H1 (cell line): ENCODE measurements around the gene OR1S1. TPM values are rescaled to one million over a fixed set of nuclear protein-coding genes. Genes with fewer than 3 reads are reported as not detected.

Source experiments
- CTCF ChIA-PET: fragments of 300-600 bp; sonication (Branson Sonifier 250); formaldehyde crosslinking; loops from one replicate; lab custom pipeline; 2021; ENCODE audit not compliant: partially characterized antibody; lab: Charles Lee
- POLR2A ChIA-PET: fragments of 300-600 bp; sonication (Branson Sonifier 250); formaldehyde crosslinking; loops from one replicate; lab custom pipeline; 2021; ENCODE audit warnings: inconsistent platforms; ENCODE audit not compliant: partially characterized antibody; lab: Charles Lee
- DNase-seq, 2 experiments: peaks; one replicate each; pipeline versions ENCODE4 v3.0.0 to v3.0.0-alpha.2; 2010 to 2022; ENCODE audit warnings: low spot score in 2 of 2, low read depth in 1 of 2, mixed read lengths in 1 of 2
- FAIRE-seq: peaks from 2 replicates; lab custom pipeline; 2011; peaks lifted over from hg19 to GRCh38; lab: Jason Lieb, UNC
- H2AFZ ChIP-seq: 2 replicates; pipeline ENCODE4 v1.8.1; 2012; ENCODE audit warnings: low read length, inconsistent platforms
- H2AK5ac ChIP-seq: 2 replicates; pipeline ENCODE4 v1.6.1; 2013; ENCODE audit warnings: low read depth, low read length
- H2BK120ac ChIP-seq: replicated peaks from 2 replicates; pipeline ENCODE3; 2013; ENCODE audit warnings: low read depth, low read length, inconsistent platforms
- H2BK12ac ChIP-seq: 2 replicates; pipeline ENCODE4 v1.6.1; 2013; ENCODE audit warnings: low read depth, low read length
- H2BK15ac ChIP-seq: 2 replicates; pipeline ENCODE4 v1.6.1; 2013; ENCODE audit warnings: low read length
- H2BK20ac ChIP-seq: 2 replicates; pipeline ENCODE4 v1.6.1; 2013; ENCODE audit warnings: low read length
- H2BK5ac ChIP-seq: 2 replicates; pipeline ENCODE4 v1.6.1; 2013; ENCODE audit warnings: low read depth, low read length
- H3K14ac ChIP-seq: 2 replicates; pipeline ENCODE4 v1.6.1; 2013; ENCODE audit warnings: inconsistent platforms; ENCODE audit not compliant: insufficient read length
- H3K18ac ChIP-seq: 2 replicates; pipeline ENCODE4 v1.6.1; 2013; ENCODE audit warnings: low read length; ENCODE audit errors: extremely low read depth
- H3K23ac ChIP-seq: 2 replicates; pipeline ENCODE4 v1.6.1; 2013; ENCODE audit warnings: inconsistent platforms; ENCODE audit not compliant: insufficient read length
- H3K23me2 ChIP-seq: 2 replicates; pipeline ENCODE4 v1.6.1; 2013; ENCODE audit warnings: low read depth, low read length
- H3K27ac ChIP-seq: 2 replicates; pipeline ENCODE4 v1.6.1; 2011; ENCODE audit warnings: low read depth, low read length, inconsistent platforms
- H3K27me3 ChIP-seq, 4 experiments: replicated peaks in 1 of 4; 1 replicate in 1 of 4; 2 replicates in 3 of 4; pipeline versions ENCODE4 v1.6.1 to v1.8.1; 2011 to 2013; ENCODE audit warnings: low read length in 3 of 4, mild to moderate bottlenecking in 3 of 4, inconsistent platforms in 2 of 4, mixed read lengths in 2 of 4, moderate library complexity in 1 of 4; ENCODE audit not compliant: control insufficient read depth in 3 of 4, insufficient read depth in 3 of 4; ENCODE audit errors: extremely low read depth in 1 of 4
- H3K36me3 ChIP-seq, 4 experiments: 2 replicates each; pipeline versions ENCODE4 v1.6.1 to v1.8.1; 2011 to 2013; ENCODE audit warnings: mild to moderate bottlenecking in 4 of 4, low read length in 3 of 4, moderate library complexity in 2 of 4, control low read depth in 1 of 4, inconsistent platforms in 1 of 4; ENCODE audit not compliant: insufficient read depth in 4 of 4, control insufficient read depth in 2 of 4
- H3K4ac ChIP-seq: replicated peaks from 2 replicates; pipeline ENCODE3; 2013; ENCODE audit warnings: low read length, low read depth, mixed read lengths, inconsistent platforms; ENCODE audit not compliant: insufficient read length
- H3K4me1 ChIP-seq, 4 experiments: replicated peaks in 1 of 4; 1 replicate in 1 of 4; 2 replicates in 3 of 4; pipeline versions ENCODE4 v1.6.1 to v1.8.1; 2011 to 2013; ENCODE audit warnings: low read length in 3 of 4, inconsistent platforms in 2 of 4, mixed read lengths in 1 of 4; ENCODE audit not compliant: insufficient read depth in 4 of 4, control insufficient read depth in 3 of 4
- H3K4me2 ChIP-seq, 2 experiments: 2 replicates each; pipeline versions ENCODE4 v1.6.1 to v1.8.1; 2011 to 2013; ENCODE audit warnings: low read depth in 2 of 2, low read length in 2 of 2, control low read depth in 1 of 2, inconsistent platforms in 1 of 2, mild to moderate bottlenecking in 1 of 2; ENCODE audit not compliant: insufficient read depth in 1 of 2
- H3K4me3 ChIP-seq, 4 experiments: fragments of 200-600, 300-600 bp in 1 of 4; sonication (generic), shearing (Covaris generic), sonication (Bioruptor Twin) in 1 of 4; 2 replicates each; pipeline versions ENCODE4 v1.5.1 to v1.8.1; 2011 to 2016; ENCODE audit warnings: low read length in 4 of 4, low read depth in 3 of 4, control low read depth in 2 of 4, inconsistent platforms in 2 of 4, mild to moderate bottlenecking in 2 of 4, mixed read lengths in 1 of 4, moderate library complexity in 1 of 4; ENCODE audit not compliant: insufficient read depth in 2 of 4; ENCODE audit errors: extremely low read depth in 1 of 4
- H3K56ac ChIP-seq: replicated peaks from 2 replicates; pipeline ENCODE3; 2013; ENCODE audit warnings: low read depth, mild to moderate bottlenecking, mixed read lengths, low read length, inconsistent platforms; ENCODE audit not compliant: insufficient read length
- H3K79me1 ChIP-seq: 2 replicates; pipeline ENCODE4 v1.6.1; 2013; ENCODE audit warnings: low read depth, low read length, control low read depth
- H3K79me2 ChIP-seq, 2 experiments: 2 replicates each; pipeline versions ENCODE4 v1.6.1 to v1.8.1; 2012 to 2013; ENCODE audit warnings: low read length in 2 of 2, mild to moderate bottlenecking in 2 of 2, inconsistent platforms in 1 of 2; ENCODE audit not compliant: insufficient read depth in 2 of 2, control insufficient read depth in 1 of 2
- H3K9ac ChIP-seq, 4 experiments: replicated peaks in 1 of 4; 1 replicate in 1 of 4; 2 replicates in 3 of 4; pipeline versions ENCODE4 v1.6.1 to v1.8.1; 2011 to 2013; ENCODE audit warnings: low read depth in 3 of 4, low read length in 3 of 4, control low read depth in 2 of 4, mild to moderate bottlenecking in 2 of 4, moderate library complexity in 2 of 4, inconsistent platforms in 1 of 4; ENCODE audit errors: extremely low read depth in 1 of 4
- H3K9me3 ChIP-seq, 2 experiments: 2 replicates each; pipeline versions ENCODE4 v1.6.1 to v1.8.1; 2012 to 2013; ENCODE audit warnings: mild to moderate bottlenecking in 2 of 2, moderate library complexity in 2 of 2, control low read depth in 1 of 2, inconsistent platforms in 1 of 2, low read depth in 1 of 2, low read length in 1 of 2, mixed read lengths in 1 of 2; ENCODE audit not compliant: insufficient read depth in 2 of 2
- H4K20me1 ChIP-seq, 2 experiments: replicated peaks in 1 of 2; 2 replicates each; pipeline versions ENCODE3 to v1.8.1; 2011 to 2013; ENCODE audit warnings: inconsistent platforms in 2 of 2, low read length in 2 of 2, mild to moderate bottlenecking in 1 of 2; ENCODE audit not compliant: insufficient read depth in 2 of 2, control insufficient read depth in 1 of 2
- H4K5ac ChIP-seq: 2 replicates; pipeline ENCODE4 v1.6.1; 2013; ENCODE audit warnings: low read length, low read depth, mixed read lengths, inconsistent platforms; ENCODE audit not compliant: insufficient read length
- H4K8ac ChIP-seq: 2 replicates; pipeline ENCODE4 v1.8.0; 2013; ENCODE audit warnings: mild to moderate bottlenecking, moderate library complexity, low read length, inconsistent platforms; ENCODE audit not compliant: insufficient read depth; ENCODE audit errors: extremely low read depth
- H4K91ac ChIP-seq: replicated peaks from 2 replicates; pipeline ENCODE3; 2013; ENCODE audit warnings: low read length, mixed read lengths, inconsistent platforms; ENCODE audit not compliant: insufficient read length
- polyA plus RNA-seq, 7 experiments: library from polyadenylated mRNA; depleted of rRNA in 3 of 7; stranded (reverse) in 5 of 7; unstranded in 2 of 7; fragments of >200 nt in 5 of 7; fragments of 200-250 nt in 2 of 7; gene quantifications; 1 replicate in 5 of 7; 2 replicates in 1 of 7; 4 replicates in 1 of 7; pipeline versions ENCODE4 v1.2.1 to v1.2.3, GENCODE V29; 2011 to 2013; ENCODE audit warnings: missing spikeins in 2 of 7, mixed read lengths in 2 of 7
- total RNA-seq: library from RNA; stranded (reverse); fragmentation: NEBNext Ultra II Directional; extraction: Animal tissue kit (Norgen Biotek cat#: 25700); gene quantifications from 2 replicates; pipeline ENCODE4 v1.2.1, GENCODE V29; 2021
- TF ChIP-seq, protein P1 (sequence below): fragments of 300-600 bp; sonication (generic); IDR thresholded peaks from 2 replicates; pipeline ENCODE4 v1.7.1; 2012; ENCODE audit warnings: low read length, moderate library complexity, mild to moderate bottlenecking, inconsistent platforms; ENCODE audit not compliant: insufficient replicate concordance

Gene OR1S1
- total and polyA plus RNA-seq, 2 of the 8 experiments (the other 6 are each of a cell fraction or from before 2014, with no cell fraction given) = not detected

DNA sequence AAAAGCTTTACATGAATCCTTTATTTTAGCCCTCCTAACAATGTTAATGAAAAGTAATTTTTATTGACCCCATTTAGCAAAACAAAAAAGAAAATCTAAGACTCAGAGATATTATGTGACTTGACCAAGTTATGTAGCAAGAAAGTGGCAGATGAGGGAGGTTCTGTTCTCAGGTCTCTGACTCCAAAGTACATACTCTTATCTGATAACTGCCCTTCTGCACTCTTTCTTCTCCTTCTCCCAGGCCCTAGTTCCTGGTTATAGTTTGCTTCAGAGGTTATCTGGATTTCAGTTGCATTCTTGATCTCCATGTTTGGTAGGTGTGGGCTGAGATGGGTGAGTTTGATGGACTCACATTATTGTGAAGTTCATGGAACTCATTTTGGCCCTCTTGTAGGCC lies 19.1 kb upstream of the OR1S1 start:
- Histone ChIP-seq H3K9me3 (peaks cover 12 to 15% of the 10 kb centered on the region in 2 experiments; a peak in 2 of 4 replicates), H3K27ac (no peak overlapping the region), H3K56ac (no peak overlapping the region), H2BK5ac (no peak overlapping the region), H2BK20ac (no peak overlapping the region), H3K18ac (no peak overlapping the region), H3K14ac (no peak overlapping the region), H4K20me1 (no peaks in the 10 kb centered on the region), H3K23ac (no peak overlapping the region), H3K4me3 (no peak overlapping the region), H3K79me1 (no peaks in the 10 kb centered on the region), H2AK5ac (no peak overlapping the region), H2AFZ (no peak overlapping the region), H3K4me2 (no peak overlapping the region), H2BK12ac (no peak overlapping the region), H3K4ac (no peak overlapping the region), H3K27me3 (no peaks in the 10 kb centered on the region), H3K23me2 (no peaks in the 10 kb centered on the region), H2BK120ac (no peak overlapping the region), H3K4me1 (no peaks in the 10 kb centered on the region), H3K79me2 (no peaks in the 10 kb centered on the region), H4K91ac (no peak overlapping the region), H3K36me3 (no peaks in the 10 kb centered on the region), H4K8ac (no peak overlapping the region), H2BK15ac (no peak overlapping the region), H4K5ac (no peak overlapping the region), H3K9ac (no peak overlapping the region)
- no peak for FAIRE-seq
- ChIA-PET POLR2A (no interaction called here), CTCF (no interaction called here)
- no peak for DNase-seq
- TF ChIP-seq, protein P1, sequence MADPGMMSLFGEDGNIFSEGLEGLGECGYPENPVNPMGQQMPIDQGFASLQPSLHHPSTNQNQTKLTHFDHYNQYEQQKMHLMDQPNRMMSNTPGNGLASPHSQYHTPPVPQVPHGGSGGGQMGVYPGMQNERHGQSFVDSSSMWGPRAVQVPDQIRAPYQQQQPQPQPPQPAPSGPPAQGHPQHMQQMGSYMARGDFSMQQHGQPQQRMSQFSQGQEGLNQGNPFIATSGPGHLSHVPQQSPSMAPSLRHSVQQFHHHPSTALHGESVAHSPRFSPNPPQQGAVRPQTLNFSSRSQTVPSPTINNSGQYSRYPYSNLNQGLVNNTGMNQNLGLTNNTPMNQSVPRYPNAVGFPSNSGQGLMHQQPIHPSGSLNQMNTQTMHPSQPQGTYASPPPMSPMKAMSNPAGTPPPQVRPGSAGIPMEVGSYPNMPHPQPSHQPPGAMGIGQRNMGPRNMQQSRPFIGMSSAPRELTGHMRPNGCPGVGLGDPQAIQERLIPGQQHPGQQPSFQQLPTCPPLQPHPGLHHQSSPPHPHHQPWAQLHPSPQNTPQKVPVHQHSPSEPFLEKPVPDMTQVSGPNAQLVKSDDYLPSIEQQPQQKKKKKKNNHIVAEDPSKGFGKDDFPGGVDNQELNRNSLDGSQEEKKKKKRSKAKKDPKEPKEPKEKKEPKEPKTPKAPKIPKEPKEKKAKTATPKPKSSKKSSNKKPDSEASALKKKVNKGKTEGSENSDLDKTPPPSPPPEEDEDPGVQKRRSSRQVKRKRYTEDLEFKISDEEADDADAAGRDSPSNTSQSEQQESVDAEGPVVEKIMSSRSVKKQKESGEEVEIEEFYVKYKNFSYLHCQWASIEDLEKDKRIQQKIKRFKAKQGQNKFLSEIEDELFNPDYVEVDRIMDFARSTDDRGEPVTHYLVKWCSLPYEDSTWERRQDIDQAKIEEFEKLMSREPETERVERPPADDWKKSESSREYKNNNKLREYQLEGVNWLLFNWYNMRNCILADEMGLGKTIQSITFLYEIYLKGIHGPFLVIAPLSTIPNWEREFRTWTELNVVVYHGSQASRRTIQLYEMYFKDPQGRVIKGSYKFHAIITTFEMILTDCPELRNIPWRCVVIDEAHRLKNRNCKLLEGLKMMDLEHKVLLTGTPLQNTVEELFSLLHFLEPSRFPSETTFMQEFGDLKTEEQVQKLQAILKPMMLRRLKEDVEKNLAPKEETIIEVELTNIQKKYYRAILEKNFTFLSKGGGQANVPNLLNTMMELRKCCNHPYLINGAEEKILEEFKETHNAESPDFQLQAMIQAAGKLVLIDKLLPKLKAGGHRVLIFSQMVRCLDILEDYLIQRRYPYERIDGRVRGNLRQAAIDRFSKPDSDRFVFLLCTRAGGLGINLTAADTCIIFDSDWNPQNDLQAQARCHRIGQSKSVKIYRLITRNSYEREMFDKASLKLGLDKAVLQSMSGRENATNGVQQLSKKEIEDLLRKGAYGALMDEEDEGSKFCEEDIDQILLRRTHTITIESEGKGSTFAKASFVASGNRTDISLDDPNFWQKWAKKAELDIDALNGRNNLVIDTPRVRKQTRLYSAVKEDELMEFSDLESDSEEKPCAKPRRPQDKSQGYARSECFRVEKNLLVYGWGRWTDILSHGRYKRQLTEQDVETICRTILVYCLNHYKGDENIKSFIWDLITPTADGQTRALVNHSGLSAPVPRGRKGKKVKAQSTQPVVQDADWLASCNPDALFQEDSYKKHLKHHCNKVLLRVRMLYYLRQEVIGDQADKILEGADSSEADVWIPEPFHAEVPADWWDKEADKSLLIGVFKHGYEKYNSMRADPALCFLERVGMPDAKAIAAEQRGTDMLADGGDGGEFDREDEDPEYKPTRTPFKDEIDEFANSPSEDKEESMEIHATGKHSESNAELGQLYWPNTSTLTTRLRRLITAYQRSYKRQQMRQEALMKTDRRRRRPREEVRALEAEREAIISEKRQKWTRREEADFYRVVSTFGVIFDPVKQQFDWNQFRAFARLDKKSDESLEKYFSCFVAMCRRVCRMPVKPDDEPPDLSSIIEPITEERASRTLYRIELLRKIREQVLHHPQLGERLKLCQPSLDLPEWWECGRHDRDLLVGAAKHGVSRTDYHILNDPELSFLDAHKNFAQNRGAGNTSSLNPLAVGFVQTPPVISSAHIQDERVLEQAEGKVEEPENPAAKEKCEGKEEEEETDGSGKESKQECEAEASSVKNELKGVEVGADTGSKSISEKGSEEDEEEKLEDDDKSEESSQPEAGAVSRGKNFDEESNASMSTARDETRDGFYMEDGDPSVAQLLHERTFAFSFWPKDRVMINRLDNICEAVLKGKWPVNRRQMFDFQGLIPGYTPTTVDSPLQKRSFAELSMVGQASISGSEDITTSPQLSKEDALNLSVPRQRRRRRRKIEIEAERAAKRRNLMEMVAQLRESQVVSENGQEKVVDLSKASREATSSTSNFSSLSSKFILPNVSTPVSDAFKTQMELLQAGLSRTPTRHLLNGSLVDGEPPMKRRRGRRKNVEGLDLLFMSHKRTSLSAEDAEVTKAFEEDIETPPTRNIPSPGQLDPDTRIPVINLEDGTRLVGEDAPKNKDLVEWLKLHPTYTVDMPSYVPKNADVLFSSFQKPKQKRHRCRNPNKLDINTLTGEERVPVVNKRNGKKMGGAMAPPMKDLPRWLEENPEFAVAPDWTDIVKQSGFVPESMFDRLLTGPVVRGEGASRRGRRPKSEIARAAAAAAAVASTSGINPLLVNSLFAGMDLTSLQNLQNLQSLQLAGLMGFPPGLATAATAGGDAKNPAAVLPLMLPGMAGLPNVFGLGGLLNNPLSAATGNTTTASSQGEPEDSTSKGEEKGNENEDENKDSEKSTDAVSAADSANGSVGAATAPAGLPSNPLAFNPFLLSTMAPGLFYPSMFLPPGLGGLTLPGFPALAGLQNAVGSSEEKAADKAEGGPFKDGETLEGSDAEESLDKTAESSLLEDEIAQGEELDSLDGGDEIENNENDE = no peak
